Measurements from ENCODE around the gene PIAS4.

The PIAS4 gene

DNA sequence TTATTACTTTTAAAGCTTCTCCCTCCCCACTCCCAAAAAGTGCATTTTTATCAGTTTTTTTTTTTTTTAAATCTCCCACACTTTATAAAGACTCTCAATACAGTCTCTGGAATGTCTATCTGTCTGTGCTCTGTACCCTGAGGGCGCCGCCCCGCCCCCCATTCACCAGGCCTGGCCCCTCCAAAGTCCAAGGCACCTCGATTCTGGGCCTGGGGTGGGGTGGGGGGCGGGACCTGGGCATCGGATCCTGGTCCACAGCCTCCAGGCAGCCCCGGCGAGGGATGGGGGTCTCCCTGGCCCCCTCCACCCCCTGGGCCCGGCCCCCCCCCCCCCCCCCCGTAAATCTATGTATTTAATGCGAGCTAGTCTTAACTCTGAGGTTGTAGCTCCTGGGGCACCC is 35.9 kb downstream of the PIAS4 start:
- DNase-seq: no peak

DNA sequence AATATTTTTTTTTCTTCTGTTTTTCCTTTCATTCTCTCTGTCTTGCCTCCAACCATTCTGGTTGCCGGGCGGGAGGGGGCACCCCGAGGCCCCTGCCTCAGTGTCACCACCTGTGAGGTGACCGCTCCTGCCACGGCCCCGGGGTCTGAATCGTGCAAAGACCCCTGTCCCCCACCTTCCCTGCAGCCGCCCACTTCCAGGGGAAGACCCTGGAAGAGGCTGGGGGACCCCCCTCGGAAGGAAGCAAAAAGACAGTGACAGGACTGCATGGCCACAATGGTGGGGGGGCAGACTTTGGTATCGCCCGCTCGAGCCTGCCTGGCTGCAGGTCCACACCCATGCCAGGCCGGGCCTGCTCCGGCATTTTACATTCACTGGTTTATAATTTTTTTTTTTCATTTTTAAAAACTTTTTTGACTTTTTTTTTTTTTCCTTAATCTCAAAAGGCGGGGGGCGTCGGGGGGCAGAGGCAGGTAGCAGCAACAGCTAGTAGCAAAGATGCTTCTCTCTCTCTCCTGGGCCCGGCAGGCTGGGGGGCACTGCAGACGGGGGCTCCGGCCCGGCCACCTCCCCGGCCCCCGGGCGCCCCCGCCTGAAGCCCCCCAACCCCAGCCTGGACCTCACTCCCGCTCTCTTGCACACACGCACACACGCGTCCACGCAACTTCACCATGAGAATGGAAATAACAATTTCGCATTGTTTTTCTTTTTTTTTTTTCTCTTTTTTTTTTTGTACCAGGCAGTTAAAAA is 36.6 kb downstream of the PIAS4 start:
- no peak for DNase-seq

DNA sequence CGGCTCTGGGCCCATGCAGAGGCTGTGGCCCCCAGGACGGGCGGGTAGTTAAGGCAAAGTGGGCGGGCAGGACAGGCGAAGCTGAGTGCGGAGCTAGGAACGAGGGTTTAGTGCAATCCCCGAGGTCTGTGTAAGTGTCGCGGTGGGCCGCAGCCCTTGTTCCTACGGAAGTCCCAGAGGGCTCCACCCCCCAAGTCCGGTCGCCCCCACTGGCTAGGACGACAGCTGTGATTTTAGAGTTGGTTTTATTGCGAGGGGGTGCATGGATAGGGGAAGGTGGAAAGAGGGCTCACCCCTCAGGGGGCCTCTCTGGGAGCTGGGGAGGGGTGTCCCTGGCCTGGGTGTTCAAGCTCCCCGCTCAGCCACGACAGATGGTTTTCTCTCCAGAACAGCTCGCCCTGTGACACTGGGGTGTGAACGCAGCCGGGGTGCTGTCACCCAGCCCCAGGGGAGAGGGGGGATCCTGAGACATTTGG is 37.5 kb downstream of the PIAS4 start:
- no peak for DNase-seq

GRCh38 chr19:4045597-4046361 is 38.2 kb downstream of the PIAS4 start:
- no peak for DNase-seq

DNA sequence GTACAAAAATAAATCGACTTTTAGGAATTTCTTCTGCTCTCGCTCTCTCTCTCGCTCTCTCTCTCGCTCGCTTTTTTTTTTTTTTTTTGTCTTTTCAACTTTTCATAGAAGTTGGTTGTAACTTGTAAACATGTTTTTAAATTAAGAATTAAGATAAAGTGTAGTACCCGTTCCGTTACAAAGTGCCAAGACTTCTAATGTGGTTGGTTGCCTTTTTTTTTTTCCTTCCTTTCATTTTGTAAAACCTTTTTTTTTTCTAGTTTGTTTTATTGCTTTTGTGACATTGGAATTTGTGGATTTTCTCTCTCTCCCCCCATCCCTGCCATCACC is 38.8 kb downstream of the PIAS4 start:
- DNase-seq: no peak

DNA sequence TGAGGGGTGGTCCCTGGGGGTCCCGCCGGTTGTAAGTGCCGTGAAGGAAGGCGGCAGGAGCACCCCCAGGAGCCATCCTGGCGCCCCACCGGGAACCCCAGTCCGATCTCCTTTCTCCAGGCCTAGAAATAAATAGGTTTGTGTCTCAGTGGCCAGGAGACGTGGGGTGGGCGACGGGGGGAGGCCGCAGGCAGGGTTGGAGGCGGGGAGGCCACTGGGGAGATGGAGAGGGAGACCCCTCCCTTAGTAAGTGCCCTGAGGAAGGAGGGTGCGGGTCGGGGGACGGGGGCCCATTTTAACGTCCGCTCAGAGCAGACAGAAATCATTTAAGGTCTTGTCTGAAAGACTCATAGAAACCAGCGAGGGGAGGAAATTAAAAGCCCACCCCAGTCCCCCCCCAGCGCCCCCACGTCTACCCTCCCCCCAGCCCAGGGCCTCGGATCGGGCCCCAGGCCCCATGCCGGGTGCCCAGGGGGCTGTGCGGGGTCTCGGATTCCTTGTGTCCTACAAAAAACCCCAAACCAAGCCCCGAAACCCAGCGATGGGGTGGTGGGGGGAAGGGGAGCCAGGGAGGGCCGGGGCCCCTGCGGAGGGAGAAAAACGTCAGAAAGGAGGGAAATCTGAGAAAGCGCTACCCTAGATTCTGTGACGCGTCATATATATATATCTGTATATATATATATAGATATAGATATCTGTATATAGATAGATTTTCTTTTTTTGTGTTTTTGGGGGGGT is 39.6 kb downstream of the PIAS4 start:
- no peak for DNase-seq

DNA sequence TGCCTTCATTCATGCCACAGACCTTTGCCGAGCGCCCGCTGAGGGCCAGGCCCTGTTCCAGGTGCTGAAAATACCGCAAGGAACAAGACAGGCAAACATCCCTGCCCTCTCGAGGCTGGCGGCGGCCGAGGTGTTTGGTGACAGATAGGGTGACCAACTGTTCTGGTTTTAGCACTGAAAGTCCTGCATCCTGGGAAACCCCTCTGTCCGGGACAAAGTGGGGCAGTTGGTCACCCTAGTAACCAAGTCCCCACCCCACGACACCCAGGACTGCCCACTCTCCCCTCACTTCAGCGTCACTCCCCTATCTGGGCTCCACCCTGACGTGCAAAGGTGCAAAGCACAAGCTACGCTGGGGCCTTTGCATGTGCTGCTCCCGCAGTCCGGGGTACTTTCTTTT is 41.9 kb downstream of the PIAS4 start:
- DNase-seq: no peak

DNA sequence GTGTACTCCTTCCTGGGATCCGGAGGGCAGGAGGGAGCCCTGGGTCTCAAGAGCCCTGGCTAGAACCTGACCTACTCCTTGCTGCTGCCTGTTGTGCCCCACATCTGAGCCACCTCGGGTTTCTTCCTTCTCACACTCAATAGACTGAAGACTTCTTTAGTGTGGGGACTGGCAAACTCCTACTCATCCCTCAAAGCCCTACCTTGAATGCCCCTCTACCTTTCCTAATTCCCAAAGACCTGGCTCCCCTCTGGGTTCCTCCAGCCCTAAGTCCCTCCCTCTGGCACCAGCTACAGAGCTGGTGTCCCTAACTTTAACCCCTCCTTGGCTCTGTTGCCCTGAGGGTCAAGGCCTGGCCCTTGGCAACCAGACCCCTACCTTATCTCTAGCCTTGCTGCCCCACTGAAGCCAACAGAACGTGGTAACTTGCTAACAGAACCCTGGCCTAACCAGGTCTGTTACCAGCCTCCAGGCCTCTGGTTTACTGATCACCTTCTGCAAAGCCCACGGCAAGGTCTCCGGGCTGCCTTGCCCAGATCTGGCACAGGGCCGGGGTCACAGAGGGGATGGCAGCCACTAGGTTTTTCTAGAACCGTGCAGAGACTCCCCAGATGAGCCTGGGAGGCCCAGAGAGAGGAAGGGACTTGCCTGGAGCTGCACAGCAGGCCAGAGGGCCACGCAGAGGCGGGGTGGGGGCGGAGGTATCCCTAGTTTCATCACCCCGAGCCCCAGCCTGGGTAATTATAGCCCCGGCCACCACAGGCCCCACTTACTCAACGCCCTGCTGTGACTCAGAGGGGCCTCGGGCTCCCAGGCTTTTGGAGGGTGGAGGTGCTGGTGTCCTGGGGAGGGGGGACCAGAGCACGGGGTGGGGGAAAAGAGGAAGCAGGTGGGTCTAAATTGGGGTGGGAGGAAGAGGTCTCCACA is 43.9 kb downstream of the PIAS4 start:
- no peak for DNase-seq

- DNase-seq: no peak
Measured at GRCh38 chr19:4052114-4052992, 44.8 kb downstream of the PIAS4 start.

DNA sequence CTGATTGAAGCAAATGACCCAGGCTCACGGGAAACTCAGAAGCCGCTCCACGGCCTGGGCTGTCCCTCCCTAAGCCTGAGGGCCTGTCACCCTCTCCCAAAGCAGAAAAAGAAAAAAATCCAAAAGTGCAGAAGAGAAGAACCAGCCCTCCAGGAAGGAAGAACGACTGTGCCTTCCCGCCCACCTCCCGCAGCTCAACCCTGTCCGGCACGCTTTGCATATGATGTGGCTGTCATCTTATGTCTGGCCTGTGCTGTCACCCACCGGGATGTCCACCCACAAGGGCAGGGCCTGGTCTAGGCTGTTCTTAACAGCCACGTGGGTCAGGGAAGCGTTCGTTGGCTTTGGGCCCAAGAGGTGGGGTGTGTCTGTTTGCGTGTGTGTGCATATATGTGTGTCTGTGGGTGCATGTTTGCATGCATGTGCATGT is 45.5 kb downstream of the PIAS4 start:
- no peak for DNase-seq

DNA sequence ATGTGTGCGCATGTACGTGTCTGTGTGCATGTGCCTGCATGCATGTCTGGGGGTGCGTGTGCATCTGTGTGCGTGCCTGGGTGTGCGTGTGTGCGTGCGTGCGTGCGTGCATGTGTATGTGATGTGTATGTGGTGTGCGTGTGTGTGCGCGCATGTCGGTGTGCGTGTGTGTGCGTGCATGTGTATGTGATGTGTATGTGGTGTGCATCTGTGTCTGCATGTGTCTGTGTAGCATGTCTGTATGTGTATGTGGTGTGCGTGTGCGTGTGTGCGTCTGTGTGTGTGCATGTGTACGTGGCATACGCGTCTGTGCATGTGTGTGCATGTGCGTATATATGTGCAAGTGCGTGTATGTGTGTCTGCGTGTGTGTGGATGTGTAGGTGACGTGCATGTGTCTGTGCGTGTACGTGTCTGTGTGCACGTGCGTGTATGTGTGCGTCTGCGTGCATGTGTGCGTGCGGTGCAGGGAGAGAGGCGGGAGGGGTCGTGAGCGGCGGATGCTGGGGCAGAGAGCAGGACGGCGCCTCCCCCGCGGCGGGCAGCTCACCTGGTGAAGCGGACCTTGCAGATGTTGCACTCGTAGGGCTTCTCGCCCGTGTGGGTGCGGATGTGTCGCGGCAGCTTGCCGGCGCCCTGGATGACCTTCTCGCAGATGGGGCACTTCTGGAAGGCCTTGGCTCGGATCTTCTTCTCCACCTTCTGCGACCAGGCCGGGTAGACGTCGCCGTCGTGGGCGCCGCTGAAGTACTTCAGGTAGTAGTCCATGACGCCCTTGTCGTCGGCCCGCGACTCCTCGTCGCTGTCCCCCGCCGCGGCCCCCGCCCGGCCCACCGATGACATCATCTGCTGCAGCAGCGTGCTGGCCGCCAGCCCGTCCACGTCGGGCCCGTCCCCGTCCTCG is 46.1 kb downstream of the PIAS4 start:
- DNase-seq: no peak

GRCh38 chr19:4054441-4055208 is 47.1 kb downstream of the PIAS4 start:
- DNase-seq: no peak

DNA sequence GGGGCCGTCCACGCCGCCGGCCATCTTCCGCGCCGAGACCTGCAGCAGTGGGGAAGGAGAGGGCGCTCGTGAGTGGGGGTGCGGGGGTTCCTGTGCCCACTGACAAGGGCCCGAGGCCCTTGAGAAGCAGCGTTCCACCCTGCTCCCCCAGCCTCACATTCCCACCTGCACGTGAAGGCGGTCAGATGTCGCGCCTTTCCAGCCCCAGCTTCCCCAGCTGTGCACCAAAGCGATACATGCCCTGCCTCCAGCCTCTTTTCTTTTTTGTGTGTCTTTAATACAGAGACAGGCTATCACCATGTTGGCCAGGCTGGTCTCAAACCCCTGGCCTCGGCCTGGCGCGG is 47.6 kb downstream of the PIAS4 start:
- DNase-seq: no peak

GRCh38 chr19:4057931-4058692 is 50.6 kb downstream of the PIAS4 start:
- peak; percentile 48 for DNase-seq

- no peak for DNase-seq
Measured at GRCh38 chr19:4058693-4059452, 51.3 kb downstream of the PIAS4 start.

DNA sequence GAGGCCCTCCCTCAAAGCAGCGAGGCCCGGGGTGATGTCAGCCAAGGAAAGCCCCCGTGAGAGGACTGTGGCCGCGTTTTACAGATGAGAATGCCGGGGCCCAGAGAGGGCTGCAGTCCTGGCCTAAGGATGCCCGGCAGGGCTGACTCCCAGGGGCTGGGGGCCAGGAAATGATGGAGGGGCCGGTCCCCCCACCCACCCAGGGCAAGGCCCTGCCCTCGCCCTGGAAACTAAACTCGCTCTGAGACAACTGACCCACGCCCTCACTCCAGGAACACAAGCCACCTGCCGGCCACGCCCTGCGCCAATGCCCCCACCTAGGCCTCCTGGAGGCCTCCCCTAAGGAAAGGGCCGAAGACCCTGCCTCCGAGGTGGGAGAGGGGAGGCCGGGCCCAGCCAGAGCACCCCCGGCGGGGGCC is 51.9 kb downstream of the PIAS4 start:
- no peak for DNase-seq

DNA sequence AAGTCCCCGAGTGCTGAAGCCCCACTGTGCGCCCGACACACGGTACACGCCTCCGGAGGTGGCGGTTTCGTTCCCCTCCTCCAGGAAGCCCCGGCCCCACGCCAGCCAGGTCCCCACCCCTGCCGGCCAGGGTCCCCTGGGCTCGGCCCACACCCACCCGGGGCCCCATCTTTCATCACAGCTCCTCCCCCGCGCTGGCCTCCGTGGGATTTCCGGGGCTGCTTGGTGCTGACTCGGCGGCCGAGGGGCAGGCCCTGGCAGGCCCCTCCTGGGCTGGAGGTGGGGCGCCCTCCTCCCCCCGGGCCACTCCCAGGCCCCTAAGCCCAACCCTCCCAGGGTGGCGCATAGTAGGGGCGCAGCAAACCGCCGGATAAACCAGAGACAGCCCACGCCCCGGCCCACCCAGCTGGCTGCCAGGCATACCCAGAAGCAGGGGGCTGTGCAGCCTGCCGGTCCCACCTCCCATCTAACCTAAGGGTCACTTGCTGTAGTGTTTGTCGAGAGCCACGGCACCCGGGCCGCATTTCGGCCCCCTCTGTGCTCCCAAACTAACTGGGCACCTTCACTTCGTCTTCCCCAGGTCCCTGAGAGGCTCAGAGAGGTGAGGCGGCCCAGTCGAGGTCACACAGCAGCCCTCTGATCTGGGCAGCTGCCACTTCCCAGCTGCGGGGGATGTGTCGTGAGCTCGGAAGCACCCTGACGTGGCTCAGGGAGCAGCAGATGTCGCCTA is 52.5 kb downstream of the PIAS4 start:
- DNase-seq: peak; percentile 91
